GM12864 (cell line): ENCODE data around the gene SIVA1.

Source experiments
- DNase-seq: peaks from one replicate; pipeline ENCODE4 v3.0.0-alpha.2; 2011; ENCODE audit warnings: low read depth
- H3K4me3 ChIP-seq: 2 replicates; pipeline ENCODE4 v1.5.1; 2011; ENCODE audit warnings: mild to moderate bottlenecking, low read depth, low read length, control low read depth
- CTCF ChIP-seq: IDR thresholded peaks from 2 replicates; pipeline ENCODE4 v1.5.1; 2011; ENCODE audit warnings: low read depth, mild to moderate bottlenecking, moderate library complexity, low read length, control low read depth, inconsistent platforms; ENCODE audit errors: missing control alignments

SIVA1 gene

GRCh38 chr14:104707608-104708595 is 45.0 kb upstream of the SIVA1 start:
- H3K4me3 ChIP-seq: no peak overlapping the region
- TF ChIP-seq CTCF: no peak
- DNase-seq: no peak

- TF ChIP-seq CTCF: peak; percentile 98
- no peak overlapping the region for H3K4me3 ChIP-seq
- DNase-seq: no peak
Measured at GRCh38 chr14:104708606-104709268, 44.2 kb upstream of the SIVA1 start.

GRCh38 chr14:104709387-104710039 is 43.4 kb upstream of the SIVA1 start:
- TF ChIP-seq CTCF: no peak
- no peak overlapping the region for H3K4me3 ChIP-seq
- DNase-seq: no peak

GRCh38 chr14:104710071-104710735 is 42.7 kb upstream of the SIVA1 start:
- no peak for TF ChIP-seq CTCF
- no peak for DNase-seq
- H3K4me3 ChIP-seq: no peak overlapping the region

- no peak overlapping the region for H3K4me3 ChIP-seq
- TF ChIP-seq CTCF: no peak
- DNase-seq: no peak
Measured at GRCh38 chr14:104712881-104713734, 39.8 kb upstream of the SIVA1 start.

GRCh38 chr14:104714066-104714465 is 38.9 kb upstream of the SIVA1 start:
- no peak for DNase-seq
- TF ChIP-seq CTCF: no peak
- no peak overlapping the region for H3K4me3 ChIP-seq
